NCI-H345 (cell line): Measurements from ENCODE around the gene PRDM16.

Experiments
- DNase-seq: peaks from one replicate; lab custom pipeline; 2025; lab: John Stamatoyannopoulos, UW

Gene PRDM16

DNA sequence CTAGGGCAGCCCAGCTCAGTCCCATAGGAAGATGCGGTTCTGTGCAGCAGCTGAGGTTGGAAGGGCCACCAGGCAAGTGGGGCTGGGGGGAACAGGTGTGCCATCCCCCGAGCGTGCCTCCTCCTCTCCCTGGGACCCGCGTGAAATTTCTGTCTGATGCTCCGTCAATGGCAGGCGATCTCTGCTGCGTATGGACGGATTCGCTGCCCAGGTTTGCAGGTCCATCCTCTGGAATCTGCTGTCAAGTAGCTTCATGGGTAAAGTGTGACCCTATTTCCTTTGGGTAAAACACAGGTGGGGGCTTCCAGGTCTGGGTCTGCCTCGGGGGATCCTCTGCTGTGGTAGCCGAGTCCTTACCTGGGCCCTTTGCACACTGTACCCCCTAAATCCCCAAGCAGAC is 270.9 kb downstream of the PRDM16 start:
- DNase-seq, result no peak

DNA sequence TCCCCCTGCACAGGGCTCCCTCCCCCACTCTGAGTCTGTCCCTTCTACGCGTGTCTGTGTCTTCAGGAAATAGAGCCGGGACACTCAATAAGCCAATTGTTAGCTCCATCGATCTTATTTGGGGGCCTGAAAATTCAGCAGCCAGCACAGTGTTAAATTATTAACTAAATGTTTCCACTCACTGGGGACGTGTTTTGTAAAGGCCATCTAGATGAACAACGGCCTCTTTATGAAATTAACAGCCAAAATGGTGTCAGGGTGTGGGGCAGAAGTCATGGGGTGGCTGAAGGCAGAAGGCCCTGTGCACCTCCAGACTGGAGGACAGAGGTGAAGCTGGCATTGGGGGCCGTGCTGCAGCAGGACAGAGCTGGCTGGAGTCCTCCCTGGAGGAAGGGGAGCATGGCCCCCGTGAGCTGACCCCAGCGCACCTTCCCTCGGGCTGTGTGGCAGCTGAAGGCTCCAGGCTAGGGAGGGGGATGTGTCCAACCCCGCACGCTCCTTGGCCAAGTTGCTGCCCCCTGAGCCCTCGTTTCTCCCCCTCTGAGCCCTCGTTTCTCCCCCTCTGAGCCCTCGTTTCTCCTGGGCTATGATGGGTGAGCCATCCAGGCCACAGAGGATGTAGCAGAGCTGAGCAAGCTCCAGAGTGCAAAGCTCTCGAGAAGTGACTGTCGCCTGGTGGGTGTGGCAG is 271.7 kb downstream of the PRDM16 start:
- DNase-seq, result no peak

DNA sequence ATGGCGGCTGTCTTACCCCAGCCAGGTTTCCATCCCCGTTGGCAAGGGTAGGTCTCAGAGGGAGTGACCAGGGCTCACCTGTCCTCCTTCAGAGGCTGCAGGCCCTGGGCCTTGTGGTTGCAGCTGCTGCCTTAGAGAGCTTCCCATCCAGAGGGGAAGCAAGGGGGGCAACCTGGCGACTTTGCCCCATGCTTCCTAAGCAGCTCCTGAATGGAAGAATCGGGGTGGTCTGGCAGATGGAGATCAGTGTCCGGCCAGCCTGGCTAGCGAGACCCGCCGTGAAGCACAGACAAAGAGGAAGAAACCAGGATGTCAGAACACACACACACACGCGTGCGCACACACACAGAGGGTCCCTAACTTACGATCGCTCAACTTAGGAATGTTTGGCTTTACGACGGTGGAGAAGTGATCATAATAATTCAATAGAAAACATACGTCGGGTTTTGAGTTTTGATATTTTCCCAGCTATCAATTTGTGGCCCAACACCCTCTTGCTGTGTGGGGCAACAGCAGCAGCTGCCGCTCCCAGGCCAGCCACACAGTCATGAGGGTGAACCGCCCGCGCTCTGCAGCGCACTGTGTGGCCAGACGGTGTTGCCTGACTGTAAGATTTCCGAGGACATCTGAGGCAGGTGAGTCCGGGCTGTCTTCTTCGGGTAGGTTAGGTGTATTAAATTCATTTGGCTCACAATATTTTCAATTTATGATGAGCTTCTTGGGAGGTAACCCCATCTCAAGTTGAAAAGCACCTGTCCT is 272.4 kb downstream of the PRDM16 start:
- no peak for DNase-seq

DNA sequence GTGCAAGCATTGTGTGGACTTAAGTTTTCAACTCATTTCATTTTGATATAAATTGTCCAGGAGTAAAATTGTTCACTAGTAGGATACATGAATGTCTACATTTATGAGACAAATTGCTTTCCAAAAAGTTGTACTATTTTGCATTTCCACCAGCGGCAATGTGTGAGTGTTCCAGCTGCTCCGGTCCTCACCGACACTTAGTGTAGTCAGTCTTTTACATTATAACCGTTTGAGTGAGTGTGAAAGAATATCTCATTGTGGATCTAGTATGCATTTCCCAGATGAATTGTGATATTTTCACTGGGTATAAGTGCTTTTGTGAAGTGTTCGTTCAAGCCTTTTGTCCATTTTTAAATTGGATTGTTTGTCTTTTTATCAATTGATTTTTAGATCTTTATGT is 274.0 kb downstream of the PRDM16 start:
- DNase-seq, result no peak

DNA sequence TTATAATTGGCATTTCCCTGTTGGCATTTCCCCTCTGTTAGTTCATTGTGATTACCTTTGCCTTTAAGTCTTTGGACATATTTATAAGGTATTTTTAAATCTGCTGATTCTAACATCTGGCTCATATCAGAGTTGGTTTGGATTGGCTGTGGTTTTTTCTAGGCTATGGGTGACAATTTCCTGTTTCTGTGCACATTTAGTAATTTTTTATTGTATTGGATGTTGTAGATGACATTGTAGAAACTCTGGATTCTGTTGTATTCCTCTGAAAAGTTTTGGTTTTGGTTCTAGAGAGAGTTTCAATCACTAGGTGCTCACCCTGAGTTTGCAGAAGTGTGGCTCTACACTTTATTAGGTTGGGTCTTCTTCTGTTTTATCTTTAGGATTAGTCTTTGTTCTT is 275.4 kb downstream of the PRDM16 start:
- DNase-seq, result no peak

DNA sequence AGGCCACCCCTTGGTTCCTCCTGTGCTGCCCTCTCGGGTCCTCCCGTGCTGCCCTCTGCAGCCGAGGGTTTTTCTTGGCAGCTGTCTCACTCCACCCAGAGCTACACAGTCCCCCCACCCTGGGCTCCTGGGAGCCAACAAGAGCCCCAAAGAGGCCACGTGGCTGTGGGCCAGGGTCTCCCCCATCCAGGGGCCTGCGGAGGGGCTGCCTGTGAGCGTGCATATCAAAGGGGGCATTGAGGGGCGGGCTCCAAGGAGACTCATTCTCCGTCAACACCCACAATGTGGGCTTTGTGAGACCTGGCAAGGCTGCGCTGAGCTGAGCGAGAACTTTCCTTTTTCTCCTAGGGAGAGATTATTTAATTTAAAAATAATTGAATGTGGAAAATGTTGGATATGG is 276.8 kb downstream of the PRDM16 start:
- DNase-seq, result no peak

DNA sequence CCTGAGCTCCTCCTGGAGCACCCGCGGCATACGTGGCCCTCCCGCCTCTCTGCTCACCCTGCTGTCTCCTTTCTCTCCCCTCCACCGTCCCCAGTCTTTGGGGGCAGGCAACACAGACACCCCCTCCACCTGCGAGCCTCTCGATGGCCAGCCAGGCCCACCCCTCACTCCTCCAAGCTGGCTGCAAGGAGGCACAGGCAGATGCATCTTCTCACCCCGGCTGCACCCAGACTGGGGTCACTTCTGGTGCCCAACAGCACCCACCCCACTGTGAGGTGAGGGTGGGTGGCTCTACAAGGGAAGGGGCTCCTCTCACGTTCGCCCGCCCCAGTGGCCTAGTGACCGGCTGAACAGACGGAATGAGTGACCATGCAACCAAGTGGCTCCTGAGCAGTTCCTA is 277.5 kb downstream of the PRDM16 start:
- DNase-seq, result no peak

DNA sequence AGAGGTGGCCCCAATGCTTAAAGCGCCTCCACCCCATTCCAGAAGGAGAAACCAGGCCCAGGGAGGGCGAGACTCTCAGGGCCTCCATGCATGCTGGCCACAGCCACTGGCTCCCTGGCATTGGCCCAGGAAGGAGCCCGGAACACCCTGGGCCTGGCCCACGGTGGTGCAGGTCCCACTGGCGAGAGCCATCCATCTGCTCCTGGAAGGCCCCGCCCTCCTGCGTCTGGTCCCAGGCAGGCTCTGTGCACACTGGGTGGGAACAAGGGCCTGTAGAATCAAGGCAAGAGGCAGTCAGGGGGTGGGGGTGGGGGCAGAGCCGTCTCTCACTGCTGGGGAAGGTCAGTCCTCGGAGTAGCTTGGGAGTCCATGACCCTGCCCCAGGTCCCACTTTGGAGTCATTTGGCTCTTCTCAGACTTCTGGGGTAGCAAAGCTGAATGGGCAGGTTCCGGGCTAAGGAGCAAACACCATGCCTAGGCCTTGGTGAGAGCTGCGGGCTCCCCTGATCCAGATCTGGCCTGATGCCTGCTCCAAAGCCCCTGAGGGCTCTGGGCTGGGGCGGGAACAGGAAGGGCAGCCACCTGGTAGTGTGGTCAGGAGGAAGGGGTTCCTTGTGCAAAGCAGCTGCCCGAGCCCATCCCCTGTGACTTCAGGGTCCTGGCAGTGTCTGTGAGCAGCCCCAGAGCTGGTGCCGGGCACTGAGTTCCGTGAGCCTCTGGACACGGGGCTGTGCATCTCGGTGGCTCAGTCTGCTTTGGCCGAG is 278.4 kb downstream of the PRDM16 start:
- no peak for DNase-seq

DNA sequence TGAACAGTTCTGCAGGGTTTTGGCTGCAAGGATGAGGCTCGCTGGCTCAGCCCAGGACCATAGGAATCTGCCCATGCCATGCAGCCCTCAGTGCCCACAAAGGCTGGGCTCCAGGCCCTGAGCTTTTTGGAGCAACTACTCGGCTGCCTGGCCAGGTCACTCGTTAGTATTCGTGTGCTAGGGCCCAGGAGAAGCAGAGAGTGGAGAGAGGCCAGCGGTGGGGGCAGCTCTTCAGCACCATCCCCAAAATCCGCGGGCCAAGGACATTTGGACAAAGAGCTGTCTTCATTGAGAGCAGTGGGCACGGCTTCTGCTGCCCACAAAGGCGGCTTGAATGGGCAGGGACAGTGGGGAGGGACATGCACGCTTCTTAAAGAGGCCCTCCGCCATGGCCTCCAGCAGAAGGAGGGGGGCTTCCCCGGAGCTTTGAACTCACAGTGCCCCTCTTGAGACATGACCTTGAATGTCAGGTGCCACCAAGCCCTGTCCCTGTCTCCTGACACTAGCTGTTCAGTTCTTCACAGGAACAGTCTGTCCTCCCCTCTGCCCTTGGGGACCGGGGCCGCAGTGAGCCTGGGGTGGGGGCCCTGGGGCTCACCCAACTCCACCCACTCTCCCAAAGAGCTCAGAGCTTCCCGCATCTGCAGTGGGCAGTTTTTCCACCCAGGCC is 279.3 kb downstream of the PRDM16 start:
- DNase-seq, result no peak

DNA sequence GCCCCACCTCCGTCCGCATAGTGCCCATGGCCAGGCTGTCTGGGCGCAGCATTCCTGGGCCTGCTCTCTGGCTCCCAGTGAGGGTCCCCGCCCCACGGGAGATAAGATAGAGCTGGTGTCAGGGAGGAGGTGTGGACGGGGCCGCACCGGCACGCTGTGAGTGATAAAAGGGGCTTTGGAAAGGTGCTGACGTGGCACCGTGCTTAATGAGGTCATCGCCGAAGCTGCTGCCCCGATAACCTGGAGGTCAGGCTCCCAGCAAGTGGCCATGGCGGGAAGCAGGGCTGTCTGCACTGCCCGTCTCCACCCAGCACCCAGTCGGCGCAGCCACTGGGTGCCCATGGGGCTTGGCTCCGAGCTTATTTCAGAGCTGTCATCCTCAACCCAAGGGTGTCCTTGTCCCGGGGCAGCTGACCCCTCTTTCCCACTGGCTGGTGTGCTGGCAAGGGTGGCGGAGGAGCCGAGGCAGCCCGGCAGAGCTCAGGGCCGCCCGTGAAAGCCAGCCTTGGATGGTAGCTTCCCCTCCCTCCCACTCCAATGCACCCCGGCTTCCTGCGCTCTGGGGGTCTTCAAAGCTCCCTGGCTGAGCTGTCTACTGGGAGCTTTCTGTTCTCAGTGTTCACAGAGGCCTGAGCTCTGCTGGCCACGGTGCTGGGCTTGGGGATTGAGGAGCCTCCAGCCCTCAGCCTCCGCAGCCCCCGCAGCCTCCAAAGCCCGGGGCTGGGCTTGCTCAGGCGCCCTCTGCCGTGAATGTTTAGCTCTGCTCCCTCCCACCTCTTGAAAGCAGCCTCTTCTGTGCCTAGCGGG is 280.4 kb downstream of the PRDM16 start:
- no peak for DNase-seq

DNA sequence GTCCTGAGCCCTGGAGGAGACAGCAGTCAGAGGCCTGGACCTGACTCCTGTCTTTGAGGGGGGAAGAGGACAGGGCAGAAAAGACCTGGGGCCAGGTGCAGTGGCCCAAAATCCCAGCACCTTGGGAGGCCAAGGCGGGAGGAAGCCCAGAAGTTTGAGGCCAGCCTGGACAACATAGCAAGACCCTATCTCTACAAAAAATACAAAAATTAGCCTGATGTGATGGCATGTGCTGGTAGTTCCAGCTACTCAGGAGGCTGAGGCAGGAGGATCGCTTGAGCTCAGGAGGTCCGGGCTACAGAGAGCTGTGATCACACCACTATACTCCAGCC is 280.9 kb downstream of the PRDM16 start:
- DNase-seq, result no peak

DNA sequence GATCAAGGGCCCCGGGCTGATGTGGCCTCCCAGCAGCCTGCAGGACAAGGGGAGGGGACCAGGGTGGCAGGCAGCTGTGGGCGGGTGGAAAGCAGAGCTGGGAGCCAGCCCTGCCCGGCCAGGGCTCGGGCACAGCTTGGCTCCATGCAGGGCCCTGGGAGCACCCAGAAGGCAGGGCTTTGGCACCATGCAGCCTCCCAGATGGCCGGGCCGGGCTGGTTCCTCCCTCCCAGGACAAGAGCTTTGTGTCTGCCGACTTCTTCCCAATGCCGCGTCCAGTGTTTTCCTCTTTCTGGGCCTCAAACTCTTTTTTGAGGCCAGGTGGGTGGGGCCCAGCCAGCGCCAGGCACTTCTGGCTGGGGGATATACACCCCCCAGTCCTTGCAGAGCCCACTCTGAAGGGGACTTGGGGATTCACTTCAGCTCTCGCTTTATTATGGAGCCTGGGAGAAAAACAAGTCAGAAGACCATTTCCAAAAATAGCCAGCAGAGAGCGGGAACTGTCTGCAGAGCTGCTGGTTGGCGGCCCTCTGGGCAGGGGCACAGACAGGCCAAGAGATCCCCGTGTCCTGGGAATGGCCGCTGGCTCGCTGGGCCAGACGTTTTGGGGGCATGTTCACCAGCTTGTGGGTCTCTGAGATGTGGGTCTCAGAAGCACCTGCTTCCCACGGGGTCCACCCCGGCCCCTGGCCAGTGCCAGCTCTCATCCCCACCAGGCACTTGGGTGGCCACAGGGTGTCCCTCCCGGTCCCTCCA is 281.7 kb downstream of the PRDM16 start:
- no peak for DNase-seq

DNA sequence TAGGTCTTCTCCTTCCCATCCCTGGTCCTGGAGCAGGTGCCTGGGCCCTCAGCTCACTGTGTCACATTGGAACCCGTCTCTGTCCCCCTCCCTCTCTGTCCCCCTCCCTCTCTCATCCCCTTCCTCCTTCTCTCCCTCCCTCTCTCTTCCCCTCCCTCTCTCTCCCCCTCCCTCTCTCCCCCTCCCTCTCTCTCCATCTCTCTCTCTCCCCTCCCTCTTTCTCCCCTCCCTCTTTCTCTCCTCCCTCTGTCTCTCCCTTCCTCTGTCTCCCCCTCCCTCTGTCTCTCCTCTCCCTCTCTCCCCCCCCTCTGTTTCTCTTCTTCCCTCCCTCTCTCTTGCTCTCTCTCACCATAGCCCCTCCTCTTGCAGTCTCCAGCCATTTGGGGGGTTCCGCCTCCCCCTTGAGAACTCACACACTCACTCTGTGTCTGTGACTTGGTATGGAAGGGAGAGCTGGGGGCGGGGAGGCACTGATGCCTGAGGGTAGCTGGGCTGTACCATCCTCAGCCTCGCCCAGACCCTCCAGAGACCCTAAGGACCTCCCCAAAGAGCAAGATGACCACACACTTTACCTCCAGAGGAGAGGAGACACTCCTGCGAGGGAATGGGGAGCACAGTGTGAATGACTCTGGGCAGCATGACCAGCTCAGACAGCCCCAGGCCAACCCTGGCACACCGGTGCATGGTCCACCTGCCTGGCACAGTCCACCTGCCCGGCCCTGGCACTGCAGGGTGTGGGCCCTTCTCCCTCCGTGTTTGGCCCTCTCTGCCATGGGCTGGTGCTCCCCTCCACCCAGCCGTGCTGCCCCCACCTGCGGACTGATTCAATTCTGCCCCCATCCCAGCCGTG is 282.7 kb downstream of the PRDM16 start:
- DNase-seq, result no peak

DNA sequence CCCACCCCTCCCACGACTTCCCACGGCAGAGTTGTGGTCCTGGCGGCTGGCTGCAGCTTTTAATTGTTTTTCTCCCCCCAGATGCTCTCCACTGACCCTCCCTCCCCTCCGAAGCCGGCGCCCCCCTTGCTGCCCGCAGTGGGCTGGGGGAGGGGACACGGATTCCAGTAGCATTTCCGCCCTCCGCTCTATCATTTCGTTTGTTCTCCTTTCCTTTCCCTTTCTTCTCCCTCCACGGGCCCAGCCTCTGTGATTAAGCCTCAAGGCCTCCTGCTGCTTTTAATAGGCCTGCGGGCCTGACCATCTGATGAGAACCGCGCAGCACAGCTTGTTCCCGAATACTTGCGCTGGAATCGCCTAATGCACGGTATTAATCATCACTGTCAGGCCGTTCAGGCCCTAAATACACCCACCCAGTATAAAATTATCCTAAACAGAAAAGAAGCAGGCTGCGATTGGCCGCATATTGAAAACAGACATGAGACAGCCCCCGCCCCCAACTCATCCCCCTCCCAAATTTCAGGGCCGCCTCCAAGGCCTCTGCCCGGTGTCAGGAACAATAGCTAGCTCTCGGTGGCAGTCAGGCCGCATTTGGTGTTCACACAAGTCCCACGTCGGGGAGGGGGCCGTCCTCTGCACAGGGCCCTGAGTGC is 283.4 kb downstream of the PRDM16 start:
- no peak for DNase-seq

DNA sequence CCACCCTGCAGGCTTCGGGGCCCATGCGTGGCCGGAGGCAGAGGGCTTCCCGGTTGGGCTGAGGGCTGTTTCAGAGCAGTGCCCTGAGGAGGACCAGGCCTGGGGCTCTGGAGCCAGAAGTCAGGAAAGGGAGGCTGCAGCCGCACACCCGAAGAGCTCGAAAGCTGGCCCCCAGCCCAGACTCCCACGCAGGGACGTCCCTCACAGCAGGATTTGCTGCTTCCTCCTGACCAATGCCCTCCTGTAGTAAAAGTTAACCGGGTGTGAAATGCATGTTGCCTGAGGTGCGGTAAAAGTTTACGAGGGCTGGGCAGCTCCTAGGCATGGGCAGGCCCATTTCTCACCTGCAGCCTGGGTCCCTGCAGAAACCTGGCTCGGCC is 283.9 kb downstream of the PRDM16 start:
- no peak for DNase-seq

DNA sequence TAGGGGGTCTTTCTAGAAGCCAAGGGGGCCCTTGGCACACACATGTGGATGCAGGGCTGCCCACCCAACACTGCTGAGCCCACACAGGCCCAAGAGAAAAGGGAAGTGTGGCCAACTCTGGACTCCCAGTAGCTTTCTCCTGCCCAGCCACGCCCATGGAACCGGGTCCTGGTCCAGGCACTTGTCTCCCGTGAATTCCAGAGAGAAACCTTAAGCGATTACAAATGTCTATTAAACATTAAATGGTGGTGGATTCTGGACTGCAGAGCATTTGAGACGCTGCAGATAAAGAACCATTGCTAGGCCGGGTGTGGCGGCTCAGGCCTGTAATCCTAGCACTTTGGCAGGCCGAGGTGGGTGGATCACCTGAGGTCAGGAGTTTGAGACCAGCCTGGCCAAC is 284.9 kb downstream of the PRDM16 start:
- DNase-seq, result no peak

DNA sequence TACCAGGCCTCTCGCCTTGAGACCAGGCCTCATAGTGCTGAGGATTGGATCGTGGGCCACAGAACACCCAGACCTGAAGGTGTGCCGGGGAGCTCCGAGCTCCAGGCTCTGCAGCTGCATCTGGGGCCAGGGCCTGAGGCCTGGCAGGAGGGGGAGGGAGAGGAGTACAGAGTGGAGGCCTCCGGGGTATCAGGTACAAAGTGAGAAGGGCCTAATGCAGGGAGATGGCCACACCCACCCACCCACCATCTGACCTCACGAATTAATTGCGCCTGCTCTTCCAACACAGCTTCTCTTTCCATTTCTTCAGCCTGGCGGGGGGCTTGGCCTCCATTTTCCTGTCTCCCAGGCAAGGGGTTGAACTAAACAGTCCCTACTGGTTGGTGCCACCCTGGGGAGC is 286.1 kb downstream of the PRDM16 start:
- DNase-seq, result no peak

DNA sequence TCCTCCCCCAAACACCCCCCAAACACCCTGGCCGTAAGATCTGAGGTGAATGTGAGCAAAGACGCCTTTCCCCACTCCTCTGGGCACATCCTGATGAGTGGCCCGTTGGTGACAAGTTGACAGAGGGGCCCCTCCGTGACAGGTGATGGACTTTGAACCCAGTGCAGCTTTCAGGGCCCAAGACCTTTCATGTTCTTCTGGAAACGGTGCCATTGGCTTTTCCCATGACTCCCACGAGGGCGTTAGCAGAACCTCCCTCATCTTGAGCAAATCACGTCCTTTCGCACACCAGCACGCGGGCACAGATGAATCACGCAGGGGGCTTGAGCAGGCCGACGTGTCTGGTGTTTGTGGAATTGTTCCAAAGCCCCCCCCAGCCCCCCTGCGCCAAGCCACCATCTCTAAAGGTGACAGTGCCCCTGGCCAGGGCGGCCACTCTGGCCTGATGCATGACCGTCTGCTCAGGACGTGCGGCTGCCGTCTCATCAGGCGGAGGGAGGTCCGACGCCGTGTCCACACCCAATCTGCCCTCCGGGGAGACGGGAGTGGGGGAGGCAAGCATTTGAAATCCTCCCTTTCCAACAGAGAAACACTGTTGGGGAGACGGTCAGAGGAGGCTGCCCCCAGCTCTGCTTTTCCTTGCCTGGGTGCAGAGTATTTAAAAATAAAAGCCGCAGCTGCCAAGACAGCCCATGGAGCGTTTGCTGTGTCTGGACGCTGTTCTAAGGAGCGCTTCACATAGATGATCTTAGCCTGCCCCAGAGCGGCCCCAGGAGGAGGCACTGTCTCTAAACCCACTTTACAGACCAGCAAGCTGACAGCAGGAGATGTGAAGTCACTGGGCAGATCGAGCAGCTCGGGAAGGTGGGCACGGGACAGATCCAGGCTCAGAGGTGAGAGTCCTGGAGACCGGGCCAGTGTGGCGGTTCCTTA is 287.2 kb downstream of the PRDM16 start:
- DNase-seq, result no peak
